Ectodermal cell (in vitro differentiated cells): ENCODE measurements around the gene KRTAP10-5.
"Not testable (repeated sequence)": the region's sequence is repeated elsewhere in the genome, so short reads cannot be mapped to it uniquely, and the experiment has no call there.

Source experiments
- H3K27ac ChIP-seq: 2 replicates; pipeline ENCODE4 v1.7.0; 2013; ENCODE audit warnings: mild to moderate bottlenecking, low read depth, low read length; ENCODE audit not compliant: insufficient read depth, poor library complexity, severe bottlenecking
- H3K27me3 ChIP-seq: 2 replicates; pipeline ENCODE4 v1.7.0; 2013; ENCODE audit warnings: mild to moderate bottlenecking, low read length; ENCODE audit not compliant: insufficient read depth, control insufficient read depth, poor library complexity, severe bottlenecking
- H3K36me3 ChIP-seq: one replicate; pipeline ENCODE4 v1.7.0; 2013; ENCODE audit warnings: low read length; ENCODE audit not compliant: control insufficient read depth, insufficient read depth
- H3K4me1 ChIP-seq: one replicate; pipeline ENCODE4 v1.7.0; 2013; ENCODE audit warnings: low read length; ENCODE audit not compliant: control insufficient read depth, insufficient read depth
- H3K4me3 ChIP-seq: 2 replicates; pipeline ENCODE4 v1.7.0; 2013; ENCODE audit warnings: low read depth, low read length, control low read depth; ENCODE audit not compliant: insufficient read depth
- H3K9me3 ChIP-seq: 2 replicates; pipeline ENCODE4 v1.7.0; 2013; ENCODE audit warnings: mild to moderate bottlenecking, low read length, moderate library complexity; ENCODE audit not compliant: control insufficient read depth
- WGBS, 2 experiments: methylation state at CpG; one replicate each; pipeline ENCODE4 v1.1.7; 2013; ENCODE audit warnings: missing lambda C conversion rate in 2 of 2; 5-methylcytosine and 5-hydroxymethylcytosine counted together

Gene KRTAP10-5

GRCh38 chr21:44579056-44579832 is 1.2 kb downstream of the KRTAP10-5 start:
- no peaks in the 10 kb centered on the region for H3K9me3 ChIP-seq
- peaks cover 9% of the 10 kb centered on the region for H3K4me1 ChIP-seq
- WGBS, 2 experiments = 89 to 90% methylated on average over 22 of the region's 22 CpGs

GRCh38 chr21:44578371-44579055 is 1.9 kb downstream of the KRTAP10-5 start:
- WGBS, 2 experiments = 95% methylated on average over 17 of the region's 17 CpGs
- H3K27ac ChIP-seq = no peak overlapping the region
- H3K4me1 ChIP-seq = peaks cover 6% of the 10 kb centered on the region
- H3K9me3 ChIP-seq = no peaks in the 10 kb centered on the region
- H3K36me3 ChIP-seq = no peaks in the 10 kb centered on the region
- H3K27me3 ChIP-seq = no peaks in the 10 kb centered on the region
- H3K4me3 ChIP-seq = no peak overlapping the region

More at GRCh38 chr21:44579056-44579832, 1.2 kb downstream of the KRTAP10-5 start:
- no peaks in the 10 kb centered on the region for H3K36me3 ChIP-seq
- no peak overlapping the region for H3K4me3 ChIP-seq
- H3K27me3 ChIP-seq = no peaks in the 10 kb centered on the region
- H3K27ac ChIP-seq = no peak overlapping the region

DNA sequence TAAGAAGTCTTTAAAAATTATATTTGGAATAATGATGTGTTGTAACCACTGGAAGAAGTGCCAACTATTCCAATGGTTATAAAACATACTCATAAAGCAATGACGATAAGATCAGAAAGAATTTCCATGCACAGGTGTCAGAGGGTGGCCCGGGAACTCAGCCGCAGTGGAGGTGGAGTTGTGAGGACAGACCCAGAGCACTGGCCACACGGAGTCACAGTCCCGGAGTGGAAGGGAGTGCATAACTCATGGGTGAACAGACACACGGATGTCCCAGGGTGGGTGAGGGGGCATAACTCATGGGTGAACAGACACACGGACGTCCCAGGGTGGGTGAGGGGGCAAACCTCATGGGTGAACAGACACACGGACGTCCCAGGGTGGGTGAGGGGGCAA is 4.4 kb downstream of the KRTAP10-5 start:
- H3K27me3 ChIP-seq = no peaks in the 10 kb centered on the region
- H3K36me3 ChIP-seq = no peaks in the 10 kb centered on the region
- H3K9me3 ChIP-seq = no peaks in the 10 kb centered on the region
- no peak overlapping the region for H3K4me3 ChIP-seq
- no peak overlapping the region for H3K27ac ChIP-seq
- peaks cover 6% of the 10 kb centered on the region for H3K4me1 ChIP-seq
- 96 to 98% methylated on average over 8 to 10 of the region's 10 CpGs for WGBS, 2 experiments

- H3K4me1 ChIP-seq = peaks cover 6% of the 10 kb centered on the region
- no peaks in the 10 kb centered on the region for H3K9me3 ChIP-seq
- WGBS, 2 experiments = 94 to 95% methylated on average over 20 of the region's 20 CpGs
- no peak overlapping the region for H3K4me3 ChIP-seq
- H3K36me3 ChIP-seq = no peaks in the 10 kb centered on the region
- no peak overlapping the region for H3K27ac ChIP-seq
- H3K27me3 ChIP-seq = no peaks in the 10 kb centered on the region
Measured at GRCh38 chr21:44575307-44576024, 4.9 kb downstream of the KRTAP10-5 start.

DNA sequence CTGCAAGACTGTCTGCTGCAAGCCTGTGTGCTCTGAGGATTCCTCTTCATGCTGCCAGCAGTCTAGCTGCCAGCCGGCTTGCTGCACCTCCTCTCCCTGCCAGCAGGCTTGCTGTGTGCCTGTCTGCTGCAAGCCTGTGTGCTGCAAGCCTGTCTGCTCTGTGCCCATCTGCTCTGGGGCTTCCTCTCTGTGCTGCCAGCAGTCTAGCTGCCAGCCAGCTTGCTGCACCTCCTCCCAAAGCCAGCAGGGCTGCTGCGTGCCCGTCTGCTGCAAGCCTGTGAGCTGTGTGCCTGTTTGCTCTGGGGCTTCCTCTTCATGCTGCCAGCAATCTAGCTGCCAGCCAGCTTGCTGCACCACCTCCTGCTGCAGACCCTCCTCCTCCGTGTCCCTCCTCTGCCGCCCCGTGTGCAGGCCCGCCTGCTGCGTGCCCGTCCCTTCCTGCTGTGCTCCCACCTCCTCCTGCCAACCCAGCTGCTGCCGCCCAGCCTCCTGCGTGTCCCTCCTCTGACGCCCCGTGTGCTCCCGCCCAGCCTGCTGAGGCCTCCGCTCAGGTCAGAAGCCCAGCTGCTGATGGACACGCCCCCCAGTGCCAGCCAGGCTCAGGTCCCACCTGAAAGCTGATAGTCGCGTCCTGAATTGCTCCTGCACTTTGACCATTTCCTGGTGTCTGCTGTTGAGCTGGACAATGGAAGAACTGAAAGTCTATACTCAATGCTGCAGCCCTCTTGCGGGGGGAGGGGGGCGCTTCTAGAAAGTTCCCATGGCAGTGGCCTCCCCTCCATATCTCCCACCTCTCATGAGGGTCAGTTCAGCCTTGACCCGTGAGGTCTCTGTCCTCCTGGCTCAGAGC is 5.7 kb downstream of the KRTAP10-5 start:
- H3K36me3 ChIP-seq = no peaks in the 10 kb centered on the region
- no peak overlapping the region for H3K27ac ChIP-seq
- WGBS, 2 experiments = 72% methylated on average over 21 of the region's 21 CpGs
- H3K27me3 ChIP-seq = no peaks in the 10 kb centered on the region
- H3K9me3 ChIP-seq = no peaks in the 10 kb centered on the region
- H3K4me1 ChIP-seq = peaks cover 6% of the 10 kb centered on the region
- no peak overlapping the region for H3K4me3 ChIP-seq

DNA sequence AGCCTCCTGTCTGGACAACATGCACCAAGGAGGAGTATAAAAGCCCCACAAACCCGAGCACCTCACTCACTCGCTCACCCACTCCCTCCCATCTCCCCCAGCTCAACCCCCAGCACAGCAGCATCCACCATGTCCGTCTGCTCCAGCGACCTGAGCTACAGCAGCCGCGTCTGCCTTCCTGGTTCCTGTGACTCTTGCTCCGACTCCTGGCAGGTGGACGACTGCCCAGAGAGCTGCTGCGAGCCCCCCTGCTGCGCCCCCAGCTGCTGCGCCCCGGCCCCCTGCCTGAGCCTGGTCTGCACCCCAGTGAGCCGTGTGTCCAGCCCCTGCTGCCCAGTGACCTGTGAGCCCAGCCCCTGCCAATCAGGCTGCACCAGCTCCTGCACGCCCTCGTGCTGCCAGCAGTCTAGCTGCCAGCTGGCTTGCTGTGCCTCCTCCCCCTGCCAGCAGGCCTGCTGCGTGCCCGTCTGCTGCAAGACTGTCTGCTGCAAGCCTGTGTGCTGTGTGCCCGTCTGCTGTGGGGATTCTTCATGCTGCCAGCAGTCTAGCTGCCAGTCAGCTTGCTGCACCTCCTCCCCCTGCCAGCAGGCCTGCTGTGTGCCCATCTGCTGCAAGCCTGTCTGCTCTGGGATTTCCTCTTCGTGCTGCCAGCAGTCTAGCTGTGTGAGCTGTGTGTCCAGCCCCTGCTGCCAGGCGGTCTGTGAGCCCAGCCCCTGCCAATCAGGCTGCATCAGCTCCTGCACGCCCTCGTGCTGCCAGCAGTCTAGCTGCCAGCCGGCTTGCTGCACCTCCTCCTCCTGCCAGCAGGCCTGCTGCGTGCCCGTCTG is 6.6 kb downstream of the KRTAP10-5 start, which contains the start of gene KRTAP10-4:
TSS of gene KRTAP10-4 (plus strand) at position 100 of the 827 bp plus-strand sequence. CDS start at position 130, 30 bp downstream.
- not testable (repeated sequence) for H3K4me1 ChIP-seq, H3K4me3 ChIP-seq
- WGBS, 2 experiments = 85 to 88% methylated on average over 21 to 22 of the region's 25 CpGs

GRCh38 chr21:44572959-44573583 is 7.3 kb downstream of the KRTAP10-5 start:
- Histone ChIP-seq H3K36me3 (no peaks in the 10 kb centered on the region), H3K27ac (no peak overlapping the region), H3K9me3 (no peaks in the 10 kb centered on the region), H3K27me3 (no peaks in the 10 kb centered on the region), H3K4me1 (peaks cover 6% of the 10 kb centered on the region), H3K4me3 (no peak overlapping the region)
- 92 to 93% methylated on average over 15 of the region's 15 CpGs for WGBS, 2 experiments

More for the DNA sequence above, 6.6 kb downstream of the KRTAP10-5 start, which contains the start of gene KRTAP10-4:
- H3K27ac ChIP-seq, H3K9me3 ChIP-seq, H3K36me3 ChIP-seq, H3K27me3 ChIP-seq: not testable (repeated sequence)

- peaks cover 6% of the 10 kb centered on the region for H3K4me1 ChIP-seq
- H3K9me3 ChIP-seq = no peaks in the 10 kb centered on the region
- no peaks in the 10 kb centered on the region for H3K27me3 ChIP-seq
- no peak overlapping the region for H3K27ac ChIP-seq
- no peaks in the 10 kb centered on the region for H3K36me3 ChIP-seq
- WGBS, 2 experiments = 93 to 94% methylated on average over 40 of the region's 40 CpGs
- H3K4me3 ChIP-seq = no peak overlapping the region
Measured at GRCh38 chr21:44571844-44572782, 8.3 kb downstream of the KRTAP10-5 start.
